Glutamatergic neuron (in vitro differentiated cells): ENCODE measurements around the gene MICAL3. TPM values are rescaled to one million over a fixed set of nuclear protein-coding genes. Genes with fewer than 3 reads are reported as not detected.

Experiments used
- DNase-seq: peaks from one replicate; pipeline ENCODE4 v3.0.0; 2022
- H3K27ac Mint-ChIP-seq: one replicate; pipeline ENCODE4 v1.8.0; 2020; ENCODE audit warnings: mild to moderate bottlenecking, mixed read lengths, inconsistent platforms; ENCODE audit not compliant: unreplicated experiment
- H3K27me3 Mint-ChIP-seq: one replicate; pipeline ENCODE4 v1.8.0; 2020; ENCODE audit warnings: mild to moderate bottlenecking, moderate library complexity, mixed read lengths, inconsistent platforms; ENCODE audit not compliant: unreplicated experiment
- H3K36me3 Mint-ChIP-seq: one replicate; pipeline ENCODE4 v1.8.0; 2020; ENCODE audit warnings: mild to moderate bottlenecking, mixed read lengths, inconsistent platforms; ENCODE audit not compliant: unreplicated experiment
- H3K4me1 Mint-ChIP-seq: one replicate; pipeline ENCODE4 v1.8.0; 2020; ENCODE audit warnings: mild to moderate bottlenecking, low read depth, mixed read lengths, inconsistent platforms; ENCODE audit not compliant: unreplicated experiment
- H3K4me3 Mint-ChIP-seq: one replicate; pipeline ENCODE4 v1.8.0; 2020; ENCODE audit warnings: mild to moderate bottlenecking, mixed read lengths, inconsistent platforms; ENCODE audit not compliant: unreplicated experiment
- H3K9me3 Mint-ChIP-seq: one replicate; pipeline ENCODE4 v1.8.0; 2020; ENCODE audit warnings: mild to moderate bottlenecking, moderate library complexity, mixed read lengths, inconsistent platforms; ENCODE audit not compliant: unreplicated experiment
- CTCF ChIP-seq: fragments of 200-600 bp; sonication (generic); IDR thresholded peaks from one replicate; pipeline ENCODE4 v1.5.0; 2021; ENCODE audit not compliant: partially characterized antibody, unreplicated experiment
- total RNA-seq: library from RNA; stranded (reverse); fragmentation: NEBNext Ultra II Directional; extraction: Animal tissue kit (Norgen Biotek cat#: 25700); gene quantifications from one replicate; pipeline ENCODE4 v1.2.1, GENCODE V29; 2021; ENCODE audit not compliant: unreplicated experiment

The MICAL3 gene
- total RNA-seq, 1 donor from 2014 or later: 132 TPM

GRCh38 chr22:17973217-17973616 is 51.1 kb downstream of the MICAL3 start:
- peaks cover 11% of the 10 kb centered on the region for H3K27me3 Mint-ChIP-seq
- H3K4me3 Mint-ChIP-seq: no peak overlapping the region
- no peak for TF ChIP-seq CTCF
- H3K27ac Mint-ChIP-seq: no peak overlapping the region
- H3K9me3 Mint-ChIP-seq: peaks cover 21% of the 10 kb centered on the region
- no peak for DNase-seq
- no peaks in the 10 kb centered on the region for H3K36me3 Mint-ChIP-seq
- peaks cover 44% of the 10 kb centered on the region for H3K4me1 Mint-ChIP-seq

- no peak for TF ChIP-seq CTCF
Measured at GRCh38 chr22:17972385-17973191, 51.8 kb downstream of the MICAL3 start.

GRCh38 chr22:17971711-17972110 is 52.6 kb downstream of the MICAL3 start:
- DNase-seq: no peak
- TF ChIP-seq CTCF: no peak
- Mint-ChIP-seq H3K4me3 (no peak overlapping the region), H3K4me1 (peaks cover 52% of the 10 kb centered on the region), H3K27ac (peak overlapping the region; percentile 98), H3K9me3 (peaks cover 19% of the 10 kb centered on the region), H3K36me3 (peaks cover 4% of the 10 kb centered on the region), H3K27me3 (peaks cover 11% of the 10 kb centered on the region)

More at GRCh38 chr22:17972385-17973191, 51.8 kb downstream of the MICAL3 start:
- Mint-ChIP-seq H3K36me3 (peaks cover 4% of the 10 kb centered on the region), H3K4me3 (peak overlapping the region; percentile 33), H3K4me1 (peaks cover 46% of the 10 kb centered on the region), H3K27ac (peak overlapping the region; percentile 98), H3K9me3 (peaks cover 19% of the 10 kb centered on the region), H3K27me3 (peaks cover 11% of the 10 kb centered on the region)
- DNase-seq: no peak

- H3K27ac Mint-ChIP-seq: peak overlapping the region; percentile 98
- TF ChIP-seq CTCF: no peak
- H3K4me1 Mint-ChIP-seq: peaks cover 65% of the 10 kb centered on the region
- peak; percentile 71 for DNase-seq
- peaks cover 11% of the 10 kb centered on the region for H3K27me3 Mint-ChIP-seq
- H3K36me3 Mint-ChIP-seq: peaks cover 4% of the 10 kb centered on the region
- peaks cover 21% of the 10 kb centered on the region for H3K9me3 Mint-ChIP-seq
- H3K4me3 Mint-ChIP-seq: peak overlapping the region; percentile 74
Measured at GRCh38 chr22:17970201-17970708, 54.1 kb downstream of the MICAL3 start.

- Mint-ChIP-seq H3K36me3 (peaks cover 4% of the 10 kb centered on the region), H3K4me3 (peak overlapping the region; percentile 74), H3K27me3 (peaks cover 11% of the 10 kb centered on the region), H3K9me3 (peaks cover 21% of the 10 kb centered on the region), H3K4me1 (peaks cover 66% of the 10 kb centered on the region), H3K27ac (peak overlapping the region; percentile 98)
- no peak for TF ChIP-seq CTCF
- DNase-seq: no peak
Measured at GRCh38 chr22:17969701-17970113, 54.7 kb downstream of the MICAL3 start.
